ENCODE results near the gene SMAD3.

The SMAD3 gene

DNA sequence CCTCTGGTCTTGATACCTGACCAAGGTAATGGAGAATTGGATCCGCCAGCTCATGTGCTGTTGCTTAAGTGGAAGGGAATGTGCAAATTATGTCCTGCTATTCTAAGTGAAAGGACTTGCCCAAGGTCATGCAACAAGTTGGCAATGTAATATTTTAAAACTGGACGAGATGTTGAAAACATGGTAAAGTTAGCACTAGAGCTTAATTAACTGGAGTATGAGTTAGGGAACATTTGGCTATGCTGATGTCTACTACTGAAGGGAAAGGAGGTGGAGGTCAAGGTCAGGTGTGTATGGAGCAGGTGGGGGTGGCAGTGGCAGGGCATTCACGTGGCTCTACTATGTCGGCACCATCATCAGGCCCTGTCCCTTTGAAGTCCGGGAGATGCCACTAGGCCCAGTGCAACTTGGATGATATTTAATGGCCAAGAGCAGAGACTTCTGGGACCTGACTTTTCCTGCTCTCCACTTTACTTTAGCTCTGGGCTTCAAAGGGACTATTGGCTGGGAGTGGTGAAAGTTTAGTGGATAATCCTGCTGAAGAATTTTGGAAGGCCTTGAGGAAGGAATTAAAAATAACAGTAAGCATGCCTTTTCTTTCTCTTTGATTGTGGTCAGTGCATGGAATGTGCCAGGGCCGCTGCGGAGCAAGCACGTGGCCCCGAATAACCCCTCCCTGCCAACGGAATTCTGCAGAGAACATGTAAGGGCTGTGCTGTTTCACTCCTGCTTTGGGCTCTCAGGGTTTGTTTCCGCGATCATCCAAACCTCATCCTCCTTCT lies 14.9 kb downstream of the SMAD3 start:
- no peak for DNase-seq (ENCODE audit: low read depth in 1 of 2, low spot score in 1 of 2)

DNA sequence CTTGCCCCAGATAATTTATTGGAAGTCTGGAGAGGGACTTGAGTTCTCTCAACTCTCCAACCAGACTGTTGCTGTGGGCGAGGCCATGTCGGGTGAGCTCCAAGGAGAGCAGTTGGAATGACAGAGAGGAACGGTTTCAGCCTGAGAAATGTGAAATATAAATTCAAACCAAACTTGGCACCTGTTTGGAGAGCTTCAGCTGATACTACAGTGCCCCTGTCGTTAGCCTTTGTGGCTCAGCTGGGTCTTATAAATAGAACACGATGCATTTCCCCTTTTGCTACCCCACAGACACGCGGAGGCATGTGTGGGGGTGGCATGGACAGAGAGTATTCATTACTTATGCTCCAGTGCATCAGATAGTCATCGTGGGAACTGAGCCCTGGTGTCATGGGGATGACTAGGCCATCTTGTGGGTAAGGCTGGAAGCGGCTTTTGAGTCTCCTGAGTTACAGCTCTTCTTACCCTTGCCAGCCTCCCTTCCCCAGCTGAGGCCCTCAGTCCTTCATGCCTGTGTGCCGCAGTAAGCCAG lies 15.6 kb downstream of the SMAD3 start:
- peak in 1 of 2 donors; percentile 64 for DNase-seq (ENCODE audit: low read depth in 1 of 2, low spot score in 1 of 2)

- peak in 1 of 2 donors; percentile 59 for DNase-seq (ENCODE audit: low read depth in 1 of 2, low spot score in 1 of 2)
These were observed 16.7 kb downstream of the SMAD3 start for GRCh38 chr15:67082007-67082536.

- no peak for DNase-seq (ENCODE audit: low read depth in 1 of 2, low spot score in 1 of 2)
These were observed 17.8 kb downstream of the SMAD3 start for GRCh38 chr15:67083135-67083762.

DNA sequence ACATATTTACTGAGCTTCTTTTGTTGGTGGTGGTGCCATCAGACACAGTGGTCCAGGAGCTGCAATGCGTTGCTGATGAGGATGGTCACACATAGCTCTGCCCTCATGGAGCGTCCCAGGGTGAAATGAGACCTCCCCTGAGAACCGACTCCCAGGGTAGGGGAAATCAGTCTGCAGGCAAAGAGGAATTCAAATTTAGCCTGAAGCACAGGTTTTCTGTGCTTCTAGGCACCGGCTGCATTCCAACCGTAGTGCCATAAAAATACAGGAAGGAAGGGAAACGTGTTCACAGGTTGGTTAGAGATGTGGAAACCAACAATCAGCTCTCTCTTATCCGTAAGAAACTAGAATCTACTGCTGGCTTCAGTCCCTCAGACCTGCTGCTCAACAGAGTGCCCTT lies 19.2 kb downstream of the SMAD3 start:
- DNase-seq (ENCODE audit: low read depth in 1 of 2, low spot score in 1 of 2) = no peak

DNA sequence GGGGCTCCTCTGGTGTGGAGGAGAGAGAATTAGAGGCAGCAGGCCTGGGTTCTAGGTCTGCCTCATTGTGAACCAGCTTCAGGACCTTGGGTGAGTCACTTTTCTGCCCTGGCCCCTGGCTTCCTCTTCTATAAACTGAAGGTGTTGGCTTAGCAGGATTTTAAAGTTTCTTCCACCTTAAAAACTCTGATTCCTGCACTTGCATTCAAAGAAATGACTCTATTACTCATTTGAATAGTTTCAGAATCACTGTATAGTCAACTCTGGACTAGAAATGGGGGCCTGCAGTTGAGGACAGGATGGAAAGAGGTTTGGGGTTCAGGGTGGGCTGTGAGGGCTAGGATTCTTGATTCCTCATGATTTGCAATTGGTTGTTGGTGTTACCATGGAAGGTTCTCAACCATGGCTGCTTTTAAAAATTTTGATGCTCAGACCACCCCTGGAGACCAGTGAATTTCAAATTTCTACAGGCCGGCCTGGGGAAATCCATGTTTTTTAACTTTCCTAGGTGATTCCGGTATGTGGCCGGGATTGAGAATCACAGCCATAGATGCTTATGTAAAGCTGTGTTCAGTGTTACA lies 19.9 kb downstream of the SMAD3 start:
- no peak for DNase-seq (ENCODE audit: low read depth in 1 of 2, low spot score in 1 of 2)

DNA sequence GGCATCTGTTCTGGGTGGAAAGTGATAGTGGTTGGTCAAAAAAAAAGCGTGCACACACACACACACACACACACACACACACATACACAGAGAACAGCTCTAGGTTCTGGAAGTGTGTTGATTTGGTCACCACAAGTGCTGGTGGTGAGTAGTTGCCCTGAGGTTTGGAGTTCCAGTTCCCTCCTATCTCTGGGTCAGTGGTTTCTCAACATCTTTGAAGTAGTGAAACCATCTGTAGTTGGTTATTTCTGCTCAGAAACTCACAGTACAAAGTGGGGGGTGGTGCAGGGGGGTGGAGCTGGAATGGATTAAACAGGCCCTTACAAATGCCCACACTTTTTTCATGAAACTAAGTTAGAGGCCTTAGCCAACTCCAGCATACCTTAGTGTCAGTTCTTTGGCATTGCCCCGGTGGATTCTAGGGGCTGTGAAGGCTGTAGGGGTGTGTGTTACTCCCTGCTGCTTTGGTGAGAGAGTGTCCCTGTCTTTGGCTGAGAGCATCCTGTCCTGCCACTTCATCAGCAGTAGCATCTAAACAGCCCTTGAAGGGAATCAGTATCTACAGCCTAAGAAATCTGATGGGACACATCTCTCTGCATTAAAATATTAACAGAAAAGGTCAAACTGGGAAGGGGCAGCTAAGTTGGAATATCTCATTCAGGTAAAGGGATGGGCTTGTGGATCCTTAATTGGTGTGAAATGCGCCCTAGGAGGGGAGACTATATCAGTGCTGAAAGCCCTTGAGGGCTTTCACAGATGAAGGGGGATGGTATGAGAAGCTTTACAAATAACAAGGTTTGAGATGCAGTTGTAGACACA lies 20.6 kb downstream of the SMAD3 start:
- no peak for DNase-seq (ENCODE audit: low read depth in 1 of 2, low spot score in 1 of 2)

DNA sequence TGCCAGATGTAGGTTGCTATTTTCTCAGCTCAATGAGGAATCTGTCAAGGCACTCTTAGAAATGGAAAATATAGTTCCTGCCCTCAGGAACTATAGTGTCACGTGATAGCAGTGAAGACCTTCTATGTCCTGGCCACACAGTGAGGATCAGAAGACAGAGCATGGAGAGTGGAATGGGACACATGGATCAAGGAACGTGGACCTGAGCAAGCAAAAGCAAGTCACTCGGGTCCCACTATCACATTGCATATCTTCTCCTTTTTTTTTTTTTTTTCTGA lies 21.2 kb downstream of the SMAD3 start:
- DNase-seq (ENCODE audit: low read depth in 1 of 2, low spot score in 1 of 2) = no peak

- DNase-seq (ENCODE audit: low read depth in 1 of 2, low spot score in 1 of 2) = no peak
These were observed 22.2 kb downstream of the SMAD3 start for GRCh38 chr15:67087507-67088172.

DNA sequence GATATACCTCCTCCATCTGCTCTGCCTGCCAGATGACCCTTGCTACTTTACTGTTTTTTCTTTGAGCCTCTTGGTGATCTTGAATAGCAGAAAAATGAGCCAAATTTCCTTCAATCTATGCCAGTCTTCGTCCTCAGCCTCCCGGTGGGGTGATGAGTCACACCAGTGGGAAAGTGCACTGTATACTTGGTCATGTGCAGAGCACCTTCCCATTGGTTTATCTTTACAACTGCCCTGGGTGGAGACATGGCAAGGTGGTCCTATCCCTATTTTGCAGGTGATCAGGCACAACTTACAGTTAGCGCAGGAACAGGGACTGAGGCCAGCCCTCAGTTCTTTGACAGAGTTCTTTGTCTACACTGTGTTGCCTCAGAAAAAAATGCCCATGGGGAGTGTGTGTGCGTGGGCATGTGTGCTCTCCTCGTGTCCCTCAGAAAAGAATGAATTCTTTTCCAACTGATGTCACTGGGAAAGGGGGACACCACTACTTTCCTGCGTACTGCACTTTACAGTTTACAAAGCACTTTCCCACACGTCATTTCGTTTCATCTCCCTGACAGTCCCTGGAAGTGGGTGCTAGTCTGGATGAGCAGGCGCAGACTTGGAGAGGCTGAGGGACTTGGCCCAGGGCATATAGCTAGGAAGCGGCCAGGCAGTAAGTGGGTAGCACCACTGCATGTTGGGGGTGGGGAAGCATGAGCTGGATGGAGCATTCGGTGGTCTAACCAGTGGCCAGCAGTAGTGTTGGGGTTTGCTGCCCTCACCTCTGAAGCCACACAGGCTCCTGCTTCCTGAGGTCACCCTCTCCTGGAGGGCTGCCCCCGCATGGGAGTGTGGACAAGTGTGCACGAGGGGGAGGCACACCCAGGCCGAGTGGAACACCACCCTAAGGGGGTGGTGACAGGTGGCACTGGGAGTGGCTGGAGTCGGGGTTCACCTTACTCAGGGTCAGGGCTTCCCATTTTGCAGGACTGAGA lies 24.1 kb downstream of the SMAD3 start:
- DNase-seq (ENCODE audit: low read depth in 1 of 2, low spot score in 1 of 2) = no peak

- no peak for DNase-seq (ENCODE audit: low read depth in 1 of 2, low spot score in 1 of 2)
These were observed 25.1 kb downstream of the SMAD3 start for GRCh38 chr15:67090297-67091070.

DNA sequence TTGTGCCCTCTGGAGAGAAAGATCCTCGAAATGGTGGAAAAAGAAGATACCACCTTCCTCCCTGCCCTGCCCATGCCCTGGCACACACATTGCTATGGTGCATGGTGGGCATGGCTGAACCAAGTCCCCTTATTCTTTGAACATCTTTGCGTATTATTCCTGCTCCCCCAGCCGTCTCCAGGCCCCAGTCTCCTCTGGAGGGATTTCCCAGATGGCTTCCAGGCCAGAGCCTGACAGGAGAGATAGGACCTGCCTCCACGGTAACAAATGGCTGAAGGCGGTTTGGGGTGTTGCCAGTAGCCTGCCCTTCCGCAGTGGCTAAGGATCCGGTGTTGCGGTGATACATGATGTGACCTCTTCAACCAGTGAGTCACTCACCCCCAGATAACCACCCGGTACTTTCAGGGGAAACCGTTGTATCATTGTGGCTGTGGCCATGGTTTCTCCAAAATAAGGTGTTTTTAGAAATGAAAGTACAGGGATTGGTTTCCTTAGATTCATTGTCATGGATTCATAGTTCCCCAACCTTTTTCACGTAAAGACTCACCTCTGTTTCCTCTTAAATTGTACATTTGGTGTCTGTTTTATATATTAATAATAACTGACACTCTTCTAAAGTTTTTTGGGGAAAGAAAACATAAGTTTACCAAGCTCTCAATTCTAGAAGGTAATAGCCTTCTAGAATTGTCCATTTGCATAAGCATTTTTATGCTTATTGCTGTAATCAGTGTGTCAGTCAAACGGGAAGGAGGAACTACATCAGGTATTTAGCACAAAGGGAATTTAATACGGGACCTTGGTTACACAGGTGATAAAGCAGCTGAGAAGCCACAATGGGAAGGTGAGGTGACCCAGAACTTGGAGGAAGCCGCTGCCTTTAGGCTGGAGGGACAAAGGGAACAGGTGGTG lies 25.9 kb downstream of the SMAD3 start:
- peak in 1 of 2 donors; percentile 62 for DNase-seq (ENCODE audit: low read depth in 1 of 2, low spot score in 1 of 2)

- no peak for DNase-seq (ENCODE audit: low read depth in 1 of 2, low spot score in 1 of 2)
These were observed 26.7 kb downstream of the SMAD3 start for GRCh38 chr15:67091980-67092677.

DNA sequence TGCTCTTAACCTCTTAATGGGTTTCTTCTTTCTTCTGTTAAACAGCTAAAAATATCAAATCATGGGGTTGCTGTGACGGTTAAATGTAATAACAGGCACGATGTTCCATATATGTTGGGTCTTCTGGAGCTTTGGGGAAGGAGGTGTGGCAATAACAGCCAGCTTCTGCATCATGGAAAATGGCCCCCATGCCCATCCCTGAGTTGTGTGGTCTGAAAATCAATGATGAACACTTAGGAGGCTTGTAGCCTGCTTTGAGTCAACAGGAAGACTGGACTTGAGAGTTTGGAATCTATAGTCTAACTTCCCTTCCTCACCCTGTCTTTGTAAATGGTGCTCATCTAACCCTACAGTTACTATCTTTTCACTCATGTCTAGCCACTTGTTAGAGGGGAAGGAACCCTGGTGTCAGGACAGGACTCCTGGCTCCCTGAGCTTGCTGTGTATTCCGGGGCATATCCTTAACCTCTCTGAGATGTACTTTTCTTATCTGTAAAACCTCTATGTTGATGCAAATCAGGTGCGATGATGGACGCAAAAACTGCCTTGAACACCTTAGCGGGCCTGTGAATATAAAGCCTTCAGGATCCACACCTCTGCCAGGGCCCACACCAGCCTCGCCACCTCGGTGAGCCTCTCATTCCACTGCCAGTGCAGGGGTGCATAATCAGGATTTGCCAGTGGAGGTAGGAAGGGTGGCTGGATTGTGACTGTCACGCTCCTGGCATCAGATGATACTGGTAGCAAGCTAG lies 27.5 kb downstream of the SMAD3 start:
- DNase-seq (ENCODE audit: low read depth in 1 of 2, low spot score in 1 of 2) = no peak

- no peak for DNase-seq (ENCODE audit: low read depth in 1 of 2, low spot score in 1 of 2)
These were observed 28.1 kb downstream of the SMAD3 start for GRCh38 chr15:67093504-67093862.

GRCh38 chr15:67094001-67094826 lies 28.8 kb downstream of the SMAD3 start:
- DNase-seq (ENCODE audit: low read depth in 1 of 2, low spot score in 1 of 2) = no peak

Data from activated CD4-positive, alpha-beta T cell treated with anti-CD3 and anti-CD28 coated beads, Interleukin-2, amount 50 U/mL, for 24 hours (primary cell).